Thyroid gland (tissue), 4 donors: ENCODE data around the gene TTK. TPM values are rescaled to one million over a fixed set of nuclear protein-coding genes. Genes with fewer than 3 reads are reported as not detected.

Source experiments
- DNase-seq, 2 donors: peaks; one replicate each; pipeline ENCODE4 v3.0.0-alpha.2; 2019
- H3K27ac ChIP-seq, 3 donors: fragments of 200-600 bp; sonication (generic); 1 replicate in 2 of 3; 2 replicates in 1 of 3; pipeline ENCODE4 v1.5.1; 2016 to 2019; ENCODE audit warnings: mild to moderate bottlenecking in 1 of 3, moderate library complexity in 1 of 3
- H3K27me3 ChIP-seq: fragments of 200-600 bp; sonication (generic); one replicate; pipeline ENCODE4 v1.5.1; 2019
- H3K36me3 ChIP-seq, 2 donors: fragments of 200-600 bp; sonication (generic); one replicate each; pipeline ENCODE4 v1.5.1; 2016 to 2019
- H3K4me1 ChIP-seq, 2 donors: fragments of 200-600 bp; sonication (generic); one replicate each; pipeline ENCODE4 v1.5.1; 2017 to 2019
- H3K4me3 ChIP-seq, 3 donors: fragments of 200-600 bp; sonication (generic); replicated peaks in 1 of 3; 1 replicate in 2 of 3; 2 replicates in 1 of 3; pipeline ENCODE4 v1.5.1; 2016; ENCODE audit warnings: mild to moderate bottlenecking in 1 of 3
- H3K9me3 ChIP-seq: fragments of 200-600 bp; sonication (generic); one replicate; pipeline ENCODE4 v1.5.1; 2017
- CTCF ChIP-seq, 6 experiments: fragments of 200-600 bp in 3 of 6; fragments of 450-650 bp in 3 of 6; sonication (generic) in 3 of 6; IDR thresholded peaks; one replicate each; pipeline ENCODE4 v1.5.1; 2016 to 2019; ENCODE audit warnings: antibody characterized with exemption in 6 of 6, mild to moderate bottlenecking in 2 of 6, inconsistent platforms in 1 of 6, moderate library complexity in 1 of 6
- POLR2A ChIP-seq, 2 donors: fragments of 450-650 bp; IDR thresholded peaks; one replicate each; pipeline ENCODE4 v1.6.1; 2017; ENCODE audit warnings: antibody characterized with exemption in 2 of 2, mild to moderate bottlenecking in 2 of 2, moderate library complexity in 1 of 2
- WGBS, 2 donors: methylation state at CpG; one replicate each; pipeline ENCODE4 v1.1.5; 2017; 5-methylcytosine and 5-hydroxymethylcytosine counted together
- intact Hi-C: fragments of 100-400 bp; cut with DNase I; formaldehyde crosslinking; loops from one replicate; pipeline ENCODE4 v1.15.1; 2023
- total RNA-seq, 4 donors: library from RNA; depleted of rRNA; stranded (reverse); fragments of >200 nt; gene quantifications; one replicate each; pipeline ENCODE4 v1.2.3, GENCODE V29; 2016

Gene TTK
- total RNA-seq, 4 donors from 2014 or later = 0.33 to 1.9 (median 0.81) TPM; not detected in 1

- DNase-seq = no peak
- TF ChIP-seq POLR2A (IDR thresholded peaks at IDR 0.05) = no peak
- TF ChIP-seq CTCF (IDR thresholded peaks at IDR 0.05) = no peak
- Histone ChIP-seq H3K4me1 (peaks cover 0 to 6% of the 10 kb centered on the region in 2 donors), H3K4me3 (no peak overlapping the region), H3K27ac (no peak overlapping the region), H3K36me3 (no peaks in the 10 kb centered on the region), H3K27me3 (no peaks in the 10 kb centered on the region), H3K9me3 (no peaks in the 10 kb centered on the region)
- 47 to 49% methylated on average over 6 of the region's 6 CpGs for WGBS, 2 donors
- intact Hi-C loops = no loop called here
These were observed 957 bp downstream of the TTK start for GRCh38 chr6:80005406-80005805.

GRCh38 chr6:80006541-80006940 lies 2.1 kb downstream of the TTK start:
- 88% methylated on average over 1 of the region's 1 CpG for WGBS, 2 donors
- H3K27me3 ChIP-seq = no peaks in the 10 kb centered on the region
- H3K27ac ChIP-seq = no peak overlapping the region
- peaks cover 0 to 6% of the 10 kb centered on the region in 2 donors for H3K4me1 ChIP-seq
- H3K36me3 ChIP-seq = no peaks in the 10 kb centered on the region
- no peak for TF ChIP-seq POLR2A (IDR thresholded peaks at IDR 0.05)
- no peak for TF ChIP-seq CTCF (IDR thresholded peaks at IDR 0.05)
- intact Hi-C loops = no loop called here
- no peaks in the 10 kb centered on the region for H3K9me3 ChIP-seq
- no peak for DNase-seq
- H3K4me3 ChIP-seq = no peak overlapping the region

GRCh38 chr6:80009531-80009930 lies 5.1 kb downstream of the TTK start:
- Histone ChIP-seq H3K36me3 (no peaks in the 10 kb centered on the region), H3K4me1 (peaks cover 0 to 6% of the 10 kb centered on the region in 2 donors), H3K9me3 (no peaks in the 10 kb centered on the region), H3K27me3 (no peaks in the 10 kb centered on the region), H3K27ac (no peak overlapping the region), H3K4me3 (no peak overlapping the region)
- TF ChIP-seq POLR2A (IDR thresholded peaks at IDR 0.05) (no peak), CTCF (IDR thresholded peaks at IDR 0.05) (no peak)
- 91 to 95% methylated on average over 1 of the region's 1 CpG for WGBS, 2 donors
- DNase-seq = no peak
- intact Hi-C loops = no loop called here

GRCh38 chr6:80010288-80010687 lies 5.8 kb downstream of the TTK start:
- WGBS, 2 donors = 73 to 95% methylated on average over 2 of the region's 2 CpGs
- Histone ChIP-seq H3K4me1 (no peaks in the 10 kb centered on the region), H3K9me3 (no peaks in the 10 kb centered on the region), H3K27ac (no peak overlapping the region), H3K27me3 (no peaks in the 10 kb centered on the region), H3K4me3 (no peak overlapping the region), H3K36me3 (no peaks in the 10 kb centered on the region)
- DNase-seq = no peak
- intact Hi-C loops = no loop called here
- TF ChIP-seq CTCF (IDR thresholded peaks at IDR 0.05) = no peak
- no peak for TF ChIP-seq POLR2A (IDR thresholded peaks at IDR 0.05)

GRCh38 chr6:80015839-80016435 lies 11.5 kb downstream of the TTK start:
- H3K27ac ChIP-seq = no peak overlapping the region
- no peak overlapping the region for H3K4me3 ChIP-seq

More at GRCh38 chr6:80015839-80016435, 11.5 kb downstream of the TTK start:
- Histone ChIP-seq H3K27me3 (no peaks in the 10 kb centered on the region), H3K36me3 (no peaks in the 10 kb centered on the region), H3K4me1 (no peaks in the 10 kb centered on the region), H3K9me3 (no peaks in the 10 kb centered on the region)
- TF ChIP-seq CTCF (IDR thresholded peaks at IDR 0.05) (no peak), POLR2A (IDR thresholded peaks at IDR 0.05) (no peak)
- WGBS, 2 donors = 88 to 96% methylated on average over 2 of the region's 2 CpGs
- DNase-seq = no peak
- intact Hi-C loops = no loop called here
